ENCODE data around the gene TUBE1. TPM values are rescaled to one million over a fixed set of nuclear protein-coding genes. Genes with fewer than 3 reads are reported as not detected.

Gene TUBE1
- polyA plus RNA-seq, 1 of the 3 experiments (the other 2 are of a cell fraction) = 11.9 TPM

GRCh38 chr6:112022749-112023148, 64.5 kb downstream of the TUBE1 start:
- no peaks in the 10 kb centered on the region for H3K27me3 ChIP-seq (ENCODE audit: insufficient read depth)
- DNase-seq = no peak
- POLR2A ChIA-PET = no interaction called here
- H3K27ac ChIP-seq (ENCODE audit: low read depth in 2 of 2, low read length in 1 of 2) = no peak overlapping the region
- H2AFZ ChIP-seq (ENCODE audit: low read depth) = no peak overlapping the region
- TF ChIP-seq ELF1 (IDR thresholded peaks at IDR 0.05) (no peak), MXI1 (IDR thresholded peaks at IDR 0.05; ENCODE audit: low read depth, low read length) (no peak), RCOR1 (IDR thresholded peaks at IDR 0.05; ENCODE audit: low read length) (no peak), NFIC (IDR thresholded peaks at IDR 0.05; ENCODE audit: borderline replicate concordance) (no peak), NRF1 (IDR thresholded peaks at IDR 0.05; ENCODE audit: low read depth, low read length) (no peak), GABPA (IDR thresholded peaks at IDR 0.05; ENCODE audit: low read depth) (no peak), SIN3A (IDR thresholded peaks at IDR 0.05; ENCODE audit: borderline replicate concordance, low read depth, low read length) (no peak), TCF12 (IDR thresholded peaks at IDR 0.05) (no peak), GATA2 (CRISPR knock-in tag; IDR thresholded peaks at IDR 0.05) (no peak), SMC3 (IDR thresholded peaks at IDR 0.05; ENCODE audit: low read depth, low read length) (no peak), YY1 (IDR thresholded peaks at IDR 0.05; ENCODE audit: low read depth) (no peak)
- TF ChIP-seq, protein P1, sequence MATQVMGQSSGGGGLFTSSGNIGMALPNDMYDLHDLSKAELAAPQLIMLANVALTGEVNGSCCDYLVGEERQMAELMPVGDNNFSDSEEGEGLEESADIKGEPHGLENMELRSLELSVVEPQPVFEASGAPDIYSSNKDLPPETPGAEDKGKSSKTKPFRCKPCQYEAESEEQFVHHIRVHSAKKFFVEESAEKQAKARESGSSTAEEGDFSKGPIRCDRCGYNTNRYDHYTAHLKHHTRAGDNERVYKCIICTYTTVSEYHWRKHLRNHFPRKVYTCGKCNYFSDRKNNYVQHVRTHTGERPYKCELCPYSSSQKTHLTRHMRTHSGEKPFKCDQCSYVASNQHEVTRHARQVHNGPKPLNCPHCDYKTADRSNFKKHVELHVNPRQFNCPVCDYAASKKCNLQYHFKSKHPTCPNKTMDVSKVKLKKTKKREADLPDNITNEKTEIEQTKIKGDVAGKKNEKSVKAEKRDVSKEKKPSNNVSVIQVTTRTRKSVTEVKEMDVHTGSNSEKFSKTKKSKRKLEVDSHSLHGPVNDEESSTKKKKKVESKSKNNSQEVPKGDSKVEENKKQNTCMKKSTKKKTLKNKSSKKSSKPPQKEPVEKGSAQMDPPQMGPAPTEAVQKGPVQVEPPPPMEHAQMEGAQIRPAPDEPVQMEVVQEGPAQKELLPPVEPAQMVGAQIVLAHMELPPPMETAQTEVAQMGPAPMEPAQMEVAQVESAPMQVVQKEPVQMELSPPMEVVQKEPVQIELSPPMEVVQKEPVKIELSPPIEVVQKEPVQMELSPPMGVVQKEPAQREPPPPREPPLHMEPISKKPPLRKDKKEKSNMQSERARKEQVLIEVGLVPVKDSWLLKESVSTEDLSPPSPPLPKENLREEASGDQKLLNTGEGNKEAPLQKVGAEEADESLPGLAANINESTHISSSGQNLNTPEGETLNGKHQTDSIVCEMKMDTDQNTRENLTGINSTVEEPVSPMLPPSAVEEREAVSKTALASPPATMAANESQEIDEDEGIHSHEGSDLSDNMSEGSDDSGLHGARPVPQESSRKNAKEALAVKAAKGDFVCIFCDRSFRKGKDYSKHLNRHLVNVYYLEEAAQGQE (IDR thresholded peaks at IDR 0.05; ENCODE audit: low read depth, low read length) = no peak
- no peak overlapping the region for H3K4me2 ChIP-seq
- no peak overlapping the region for H3K4me3 ChIP-seq (ENCODE audit: low read depth in 2 of 2, low read length in 1 of 2)
- H3K9me3 ChIP-seq = no peaks in the 10 kb centered on the region
- peaks cover 2 to 20% of the 10 kb centered on the region in 2 experiments; a peak in 2 of 4 replicates for H3K4me1 ChIP-seq (ENCODE audit: control insufficient read depth in 1 of 2, insufficient read depth in 2 of 2, low read depth in 1 of 2, low read length in 1 of 2)
- H4K20me1 ChIP-seq (ENCODE audit: insufficient read depth) = no peaks in the 10 kb centered on the region
- H3K9ac ChIP-seq = no peak overlapping the region
- H3K36me3 ChIP-seq (replicated peaks in 1 of 2; ENCODE audit: control insufficient read depth in 1 of 2, insufficient read depth in 2 of 2, low read length in 1 of 2) = no peaks in the 10 kb centered on the region
- H3F3A ChIP-seq (replicated peaks; ENCODE audit: insufficient read depth) = no peaks in the 10 kb centered on the region
- CTCF ChIA-PET = interaction anchor here (2.0 kb wide), 1 partner anchor 20 kb away, joined by 5 read pairs; no protein-coding TSS in a partner anchor
- H3K79me2 ChIP-seq (ENCODE audit: insufficient read depth) = no peaks in the 10 kb centered on the region
- no peaks in the 10 kb centered on the region for H3K9me2 ChIP-seq

- H3K9me3 ChIP-seq = no peaks in the 10 kb centered on the region
- CTCF ChIA-PET = interaction anchor here (0.6 kb wide), 1 partner anchor 22 kb away, joined by 4 read pairs; no protein-coding TSS in a partner anchor
- no peak for TF ChIP-seq GABPA (IDR thresholded peaks at IDR 0.05; ENCODE audit: low read depth)
- no peak for TF ChIP-seq RFX5 (IDR thresholded peaks at IDR 0.05; ENCODE audit: low read length)
- no peak for TF ChIP-seq USF1 (IDR thresholded peaks at IDR 0.05; ENCODE audit: borderline replicate concordance, low read depth)
- TF ChIP-seq FOXJ3 (CRISPR knock-in tag; IDR thresholded peaks at IDR 0.05) = no peak
- TF ChIP-seq, protein P2, sequence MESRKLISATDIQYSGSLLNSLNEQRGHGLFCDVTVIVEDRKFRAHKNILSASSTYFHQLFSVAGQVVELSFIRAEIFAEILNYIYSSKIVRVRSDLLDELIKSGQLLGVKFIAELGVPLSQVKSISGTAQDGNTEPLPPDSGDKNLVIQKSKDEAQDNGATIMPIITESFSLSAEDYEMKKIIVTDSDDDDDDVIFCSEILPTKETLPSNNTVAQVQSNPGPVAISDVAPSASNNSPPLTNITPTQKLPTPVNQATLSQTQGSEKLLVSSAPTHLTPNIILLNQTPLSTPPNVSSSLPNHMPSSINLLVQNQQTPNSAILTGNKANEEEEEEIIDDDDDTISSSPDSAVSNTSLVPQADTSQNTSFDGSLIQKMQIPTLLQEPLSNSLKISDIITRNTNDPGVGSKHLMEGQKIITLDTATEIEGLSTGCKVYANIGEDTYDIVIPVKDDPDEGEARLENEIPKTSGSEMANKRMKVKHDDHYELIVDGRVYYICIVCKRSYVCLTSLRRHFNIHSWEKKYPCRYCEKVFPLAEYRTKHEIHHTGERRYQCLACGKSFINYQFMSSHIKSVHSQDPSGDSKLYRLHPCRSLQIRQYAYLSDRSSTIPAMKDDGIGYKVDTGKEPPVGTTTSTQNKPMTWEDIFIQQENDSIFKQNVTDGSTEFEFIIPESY (IDR thresholded peaks at IDR 0.05; ENCODE audit: borderline replicate concordance, low read depth) = no peak
- TF ChIP-seq POLR2AphosphoS5 (IDR thresholded peaks at IDR 0.05; ENCODE audit: low read depth, low read length) = no peak
- TF ChIP-seq MXI1 (IDR thresholded peaks at IDR 0.05; ENCODE audit: low read depth, low read length) = no peak
- no peak for TF ChIP-seq NRF1 (IDR thresholded peaks at IDR 0.05; ENCODE audit: low read depth, low read length)
- no peak for TF ChIP-seq RAD21 (IDR thresholded peaks at IDR 0.05; ENCODE audit: low read length)
- no peak for TF ChIP-seq SMC3 (IDR thresholded peaks at IDR 0.05; ENCODE audit: low read depth, low read length)
- TF ChIP-seq, protein P3, sequence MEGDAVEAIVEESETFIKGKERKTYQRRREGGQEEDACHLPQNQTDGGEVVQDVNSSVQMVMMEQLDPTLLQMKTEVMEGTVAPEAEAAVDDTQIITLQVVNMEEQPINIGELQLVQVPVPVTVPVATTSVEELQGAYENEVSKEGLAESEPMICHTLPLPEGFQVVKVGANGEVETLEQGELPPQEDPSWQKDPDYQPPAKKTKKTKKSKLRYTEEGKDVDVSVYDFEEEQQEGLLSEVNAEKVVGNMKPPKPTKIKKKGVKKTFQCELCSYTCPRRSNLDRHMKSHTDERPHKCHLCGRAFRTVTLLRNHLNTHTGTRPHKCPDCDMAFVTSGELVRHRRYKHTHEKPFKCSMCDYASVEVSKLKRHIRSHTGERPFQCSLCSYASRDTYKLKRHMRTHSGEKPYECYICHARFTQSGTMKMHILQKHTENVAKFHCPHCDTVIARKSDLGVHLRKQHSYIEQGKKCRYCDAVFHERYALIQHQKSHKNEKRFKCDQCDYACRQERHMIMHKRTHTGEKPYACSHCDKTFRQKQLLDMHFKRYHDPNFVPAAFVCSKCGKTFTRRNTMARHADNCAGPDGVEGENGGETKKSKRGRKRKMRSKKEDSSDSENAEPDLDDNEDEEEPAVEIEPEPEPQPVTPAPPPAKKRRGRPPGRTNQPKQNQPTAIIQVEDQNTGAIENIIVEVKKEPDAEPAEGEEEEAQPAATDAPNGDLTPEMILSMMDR (IDR thresholded peaks at IDR 0.05) = no peak
- TF ChIP-seq TAF1 (IDR thresholded peaks at IDR 0.05; ENCODE audit: borderline replicate concordance, low read depth, low read length) = no peak
- no peak for TF ChIP-seq FOSL2 (IDR thresholded peaks at IDR 0.05; ENCODE audit: borderline replicate concordance, low read depth)
Measured at GRCh38 chr6:112021691-112022310, 65.5 kb downstream of the TUBE1 start.

More at GRCh38 chr6:112021691-112022310, 65.5 kb downstream of the TUBE1 start:
- Histone ChIP-seq H3K4me3 (ENCODE audit: low read depth in 2 of 2, low read length in 1 of 2) (no peak overlapping the region), H3K79me2 (ENCODE audit: insufficient read depth) (no peaks in the 10 kb centered on the region), H3K36me3 (replicated peaks in 1 of 2; ENCODE audit: control insufficient read depth in 1 of 2, insufficient read depth in 2 of 2, low read length in 1 of 2) (no peaks in the 10 kb centered on the region), H3K9ac (no peak overlapping the region), H2AFZ (ENCODE audit: low read depth) (no peak overlapping the region), H3K27me3 (ENCODE audit: insufficient read depth) (no peaks in the 10 kb centered on the region), H3K9me2 (no peaks in the 10 kb centered on the region), H4K20me1 (ENCODE audit: insufficient read depth) (no peaks in the 10 kb centered on the region), H3F3A (replicated peaks; ENCODE audit: insufficient read depth) (no peaks in the 10 kb centered on the region), H3K4me1 (ENCODE audit: control insufficient read depth in 1 of 2, insufficient read depth in 2 of 2, low read depth in 1 of 2, low read length in 1 of 2) (peaks cover 0 to 17% of the 10 kb centered on the region in 2 experiments; a peak in 2 of 4 replicates), H3K27ac (ENCODE audit: low read depth in 2 of 2, low read length in 1 of 2) (no peak overlapping the region), H3K4me2 (no peak overlapping the region)
- 94% methylated on average over 5 of the region's 6 CpGs for WGBS (ENCODE audit: low lambda C conversion rate)
- DNase-seq = no peak
- POLR2A ChIA-PET = no interaction called here

All from SK-N-SH (cell line).